Erythroblast (primary cell): ENCODE measurements around the gene PRM2.

ENCODE experiments used
- GATA1 ChIP-seq: IDR thresholded peaks from 2 replicates; pipeline ENCODE4 v1.6.1; 2011; ENCODE audit warnings: low read depth, mild to moderate bottlenecking, control low read depth, low read length, moderate library complexity
- POLR2A ChIP-seq: IDR thresholded peaks from 2 replicates; pipeline ENCODE4 v1.6.1; 2011; ENCODE audit warnings: mild to moderate bottlenecking, low read length

- TF ChIP-seq POLR2A (no peak), GATA1 (no peak)
Measured at GRCh38 chr16:11248133-11248532, 28.1 kb downstream of the PRM2 start.
